A673 (cell line): ENCODE results near the gene EXOC6B.

Experiments used
- EZH2 ChIP-seq: fragments of 200-600 bp; sonication (generic); IDR thresholded peaks from 2 replicates; pipeline ENCODE4 v1.6.1; 2017; ENCODE audit warnings: borderline replicate concordance, low read depth, mild to moderate bottlenecking, mixed read lengths, antibody characterized with exemption, low read length; ENCODE audit not compliant: poor library complexity, severe bottlenecking
- TF ChIP-seq, protein P1 (sequence below): fragments of 300-800, 200-600 bp; sonication (generic); conservative IDR thresholded peaks from 2 replicates; pipeline ENCODE4 v1.5.1; 2017; ENCODE audit warnings: low read depth, mild to moderate bottlenecking, antibody characterized with exemption, low read length, moderate library complexity, mixed read lengths

DNA sequence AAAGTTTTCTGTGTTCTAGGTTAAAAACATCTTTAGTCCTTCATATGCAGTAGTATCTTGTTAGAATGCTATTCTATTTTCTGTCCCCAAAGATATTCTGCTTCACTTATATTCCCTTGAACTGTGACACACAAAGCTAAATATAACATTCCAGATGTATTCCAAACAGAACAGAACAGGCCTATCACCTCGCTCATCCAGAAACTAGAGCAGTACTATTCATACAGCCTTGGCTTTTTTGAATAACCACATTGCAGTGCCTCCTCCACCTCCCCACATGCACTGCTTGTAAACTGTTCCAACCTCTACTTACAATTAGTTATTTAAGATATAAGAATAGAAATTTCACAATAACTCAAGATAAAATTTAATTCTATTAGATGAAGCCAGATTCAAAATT lies 196.8 kb downstream of the EXOC6B start:
- TF ChIP-seq, protein P1, sequence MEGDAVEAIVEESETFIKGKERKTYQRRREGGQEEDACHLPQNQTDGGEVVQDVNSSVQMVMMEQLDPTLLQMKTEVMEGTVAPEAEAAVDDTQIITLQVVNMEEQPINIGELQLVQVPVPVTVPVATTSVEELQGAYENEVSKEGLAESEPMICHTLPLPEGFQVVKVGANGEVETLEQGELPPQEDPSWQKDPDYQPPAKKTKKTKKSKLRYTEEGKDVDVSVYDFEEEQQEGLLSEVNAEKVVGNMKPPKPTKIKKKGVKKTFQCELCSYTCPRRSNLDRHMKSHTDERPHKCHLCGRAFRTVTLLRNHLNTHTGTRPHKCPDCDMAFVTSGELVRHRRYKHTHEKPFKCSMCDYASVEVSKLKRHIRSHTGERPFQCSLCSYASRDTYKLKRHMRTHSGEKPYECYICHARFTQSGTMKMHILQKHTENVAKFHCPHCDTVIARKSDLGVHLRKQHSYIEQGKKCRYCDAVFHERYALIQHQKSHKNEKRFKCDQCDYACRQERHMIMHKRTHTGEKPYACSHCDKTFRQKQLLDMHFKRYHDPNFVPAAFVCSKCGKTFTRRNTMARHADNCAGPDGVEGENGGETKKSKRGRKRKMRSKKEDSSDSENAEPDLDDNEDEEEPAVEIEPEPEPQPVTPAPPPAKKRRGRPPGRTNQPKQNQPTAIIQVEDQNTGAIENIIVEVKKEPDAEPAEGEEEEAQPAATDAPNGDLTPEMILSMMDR, result no peak
- no peak for TF ChIP-seq EZH2
